ENCODE data around the gene ATG14. TPM values are rescaled to one million over a fixed set of nuclear protein-coding genes. Genes with fewer than 3 reads are reported as not detected.
A peak's percentile ranks its signal among the peaks of the same experiment; 100 is the strongest.
"Not testable (repeated sequence)": the region's sequence is repeated elsewhere in the genome, so short reads cannot be mapped to it uniquely, and the experiment has no call there.

The ATG14 gene
- total RNA-seq, 5 donors from 2014 or later (not counting 1 experiment from before 2014, with no cell fraction given), result 13.2 to 18.1 (median 17.3) TPM

GRCh38 chr14:55383056-55383466 lies 28.6 kb downstream of the ATG14 start:
- peaks cover 0 to 48% of the 10 kb centered on the region in 2 donors for H3K36me3 ChIP-seq (ENCODE audit: control insufficient read depth in 2 of 2, extremely low read depth in 1 of 2, insufficient read depth in 1 of 2, low read length in 1 of 2)
- ATAC-seq (replicated peaks in 1 of 4); H3K9me3 ChIP-seq; DNase-seq; H3K27me3 Mint-ChIP-seq; H3K4me3 ChIP-seq (ENCODE audit: control insufficient read depth in 1 of 2, extremely low read depth in 1 of 2, low read length in 1 of 2); H3K4me3 Mint-ChIP-seq; H3K9me3 Mint-ChIP-seq; H3K27ac ChIP-seq (ENCODE audit: low read length); H3K4me1 ChIP-seq (ENCODE audit: control insufficient read depth in 1 of 2, extremely low read depth in 1 of 2, insufficient read depth in 2 of 2, low read length in 2 of 2); H3K27me3 ChIP-seq (replicated peaks in 1 of 2; ENCODE audit: control insufficient read depth in 2 of 2, extremely low read depth in 1 of 2, insufficient read depth in 2 of 2, low read length in 1 of 2); CTCF ChIA-PET; H3K27ac Mint-ChIP-seq: not testable (repeated sequence)
- POLR2A ChIA-PET, result interaction anchor here in 1 of 2 donors (0.6 kb wide), 1 partner anchor 282 kb away, joined by 3 read pairs; no protein-coding TSS in a partner anchor
- peaks cover 14 to 26% (median 17%) of the 10 kb centered on the region in 3 donors for H3K4me1 Mint-ChIP-seq
- WGBS (ENCODE audit: insufficient coverage), result 91% methylated on average over 4 of the region's 10 CpGs
- peaks cover 58% of the 10 kb centered on the region for H3K36me3 Mint-ChIP-seq

- H3K36me3 Mint-ChIP-seq, result peaks cover 60% of the 10 kb centered on the region
Measured at GRCh38 chr14:55382483-55382882, 29.1 kb downstream of the ATG14 start.

GRCh38 chr14:55381561-55381960 lies 30.1 kb downstream of the ATG14 start:
- Mint-ChIP-seq H3K4me3 (no peak overlapping the region), H3K9me3 (no peaks in the 10 kb centered on the region), H3K27ac (no peak overlapping the region), H3K27me3 (no peaks in the 10 kb centered on the region), H3K36me3 (peaks cover 62% of the 10 kb centered on the region), H3K4me1 (peaks cover 8 to 14% (median 8%) of the 10 kb centered on the region in 3 donors)
- Histone ChIP-seq H3K36me3 (ENCODE audit: control insufficient read depth in 2 of 2, extremely low read depth in 1 of 2, insufficient read depth in 1 of 2, low read length in 1 of 2) (peaks cover 2 to 52% of the 10 kb centered on the region in 2 donors), H3K4me3 (ENCODE audit: control insufficient read depth in 1 of 2, extremely low read depth in 1 of 2, low read length in 1 of 2) (no peak overlapping the region), H3K27ac (ENCODE audit: low read length) (no peak overlapping the region), H3K27me3 (replicated peaks in 1 of 2; ENCODE audit: control insufficient read depth in 2 of 2, extremely low read depth in 1 of 2, insufficient read depth in 2 of 2, low read length in 1 of 2) (no peaks in the 10 kb centered on the region), H3K9me3 (no peaks in the 10 kb centered on the region), H3K4me1 (ENCODE audit: control insufficient read depth in 1 of 2, extremely low read depth in 1 of 2, insufficient read depth in 2 of 2, low read length in 2 of 2) (peaks cover 3% of the 10 kb centered on the region in 2 experiments)
- POLR2A ChIA-PET, result interaction anchor here in 1 of 2 donors (0.5 to 0.6 kb wide), 2 partner anchors 178 to 221 kb away, joined by 3 to 7 read pairs; no protein-coding TSS in a partner anchor
- CTCF ChIA-PET, result interaction anchor here in 1 of 2 donors (0.5 kb wide), 1 partner anchor 245 kb away, joined by 3 read pairs; no protein-coding TSS in a partner anchor
- ATAC-seq (replicated peaks in 1 of 4), result no peak
- no peak for DNase-seq
- WGBS (ENCODE audit: insufficient coverage), result no CpG with 5 or more reads among the region's 2 CpGs

More at GRCh38 chr14:55382483-55382882, 29.1 kb downstream of the ATG14 start:
- CTCF ChIA-PET, result interaction anchor here in 1 of 2 donors (0.6 kb wide), 1 partner anchor 352 kb away, joined by 3 read pairs; no protein-coding TSS in a partner anchor
- H3K27ac ChIP-seq (ENCODE audit: low read length), result no peak overlapping the region
- DNase-seq, result no peak
- no peak overlapping the region for H3K4me3 ChIP-seq (ENCODE audit: control insufficient read depth in 1 of 2, extremely low read depth in 1 of 2, low read length in 1 of 2)
- no peaks in the 10 kb centered on the region for H3K27me3 ChIP-seq (replicated peaks in 1 of 2; ENCODE audit: control insufficient read depth in 2 of 2, extremely low read depth in 1 of 2, insufficient read depth in 2 of 2, low read length in 1 of 2)
- no peak for ATAC-seq (replicated peaks in 1 of 4)
- 77% methylated on average over 2 of the region's 4 CpGs for WGBS (ENCODE audit: insufficient coverage)
- Mint-ChIP-seq H3K4me3 (no peak overlapping the region), H3K27ac (no peak overlapping the region), H3K9me3 (no peaks in the 10 kb centered on the region), H3K4me1 (peaks cover 14 to 23% (median 15%) of the 10 kb centered on the region in 3 donors), H3K27me3 (no peaks in the 10 kb centered on the region)
- H3K9me3 ChIP-seq, result no peaks in the 10 kb centered on the region
- POLR2A ChIA-PET, result no interaction called here
- H3K36me3 ChIP-seq (ENCODE audit: control insufficient read depth in 2 of 2, extremely low read depth in 1 of 2, insufficient read depth in 1 of 2, low read length in 1 of 2), result peaks cover 0 to 48% of the 10 kb centered on the region in 2 donors
- H3K4me1 ChIP-seq (ENCODE audit: control insufficient read depth in 1 of 2, extremely low read depth in 1 of 2, insufficient read depth in 2 of 2, low read length in 2 of 2), result peaks cover 3 to 4% of the 10 kb centered on the region in 2 experiments

- Mint-ChIP-seq H3K36me3 (peaks cover 64% of the 10 kb centered on the region), H3K9me3 (no peaks in the 10 kb centered on the region), H3K4me3 (no peak overlapping the region), H3K27ac (no peak overlapping the region), H3K4me1 (peaks cover 3 to 14% (median 10%) of the 10 kb centered on the region in 3 donors), H3K27me3 (no peaks in the 10 kb centered on the region)
- peaks cover 7 to 56% of the 10 kb centered on the region in 2 donors for H3K36me3 ChIP-seq (ENCODE audit: control insufficient read depth in 2 of 2, extremely low read depth in 1 of 2, insufficient read depth in 1 of 2, low read length in 1 of 2)
- no peak overlapping the region for H3K27ac ChIP-seq (ENCODE audit: low read length)
- H3K4me1 ChIP-seq (ENCODE audit: control insufficient read depth in 1 of 2, extremely low read depth in 1 of 2, insufficient read depth in 2 of 2, low read length in 2 of 2), result peaks cover 0 to 5% of the 10 kb centered on the region in 2 experiments
- ATAC-seq (replicated peaks in 1 of 4) (no peak), DNase-seq (no peak)
- 100% methylated on average over 2 of the region's 5 CpGs for WGBS (ENCODE audit: insufficient coverage)
- no peaks in the 10 kb centered on the region for H3K27me3 ChIP-seq (replicated peaks in 1 of 2; ENCODE audit: control insufficient read depth in 2 of 2, extremely low read depth in 1 of 2, insufficient read depth in 2 of 2, low read length in 1 of 2)
- no peaks in the 10 kb centered on the region for H3K9me3 ChIP-seq
- ChIA-PET CTCF (no interaction called here), POLR2A (interaction anchor here in 1 of 2 donors (0.5 to 0.6 kb wide), 2 partner anchors 178 to 220 kb away, joined by 3 to 7 read pairs; no protein-coding TSS in a partner anchor)
- no peak overlapping the region for H3K4me3 ChIP-seq (ENCODE audit: control insufficient read depth in 1 of 2, extremely low read depth in 1 of 2, low read length in 1 of 2)
Measured at GRCh38 chr14:55381040-55381439, 30.6 kb downstream of the ATG14 start.

GRCh38 chr14:55377236-55377635 lies 34.4 kb downstream of the ATG14 start:
- DNase-seq (no peak), ATAC-seq (replicated peaks in 1 of 4) (no peak)
- Histone ChIP-seq H3K27me3 (replicated peaks in 1 of 2; ENCODE audit: control insufficient read depth in 2 of 2, extremely low read depth in 1 of 2, insufficient read depth in 2 of 2, low read length in 1 of 2) (no peaks in the 10 kb centered on the region), H3K9me3 (no peaks in the 10 kb centered on the region), H3K4me3 (ENCODE audit: control insufficient read depth in 1 of 2, extremely low read depth in 1 of 2, low read length in 1 of 2) (no peak overlapping the region), H3K36me3 (ENCODE audit: control insufficient read depth in 2 of 2, extremely low read depth in 1 of 2, insufficient read depth in 1 of 2, low read length in 1 of 2) (peaks cover 8 to 39% of the 10 kb centered on the region in 2 donors), H3K4me1 (ENCODE audit: control insufficient read depth in 1 of 2, extremely low read depth in 1 of 2, insufficient read depth in 2 of 2, low read length in 2 of 2) (peaks cover 14 to 19% of the 10 kb centered on the region in 2 experiments), H3K27ac (ENCODE audit: low read length) (no peak overlapping the region)
- Mint-ChIP-seq H3K36me3 (peaks cover 54% of the 10 kb centered on the region), H3K4me3 (no peak overlapping the region), H3K27ac (peak overlapping the region in 1 of 2 donors; percentile 25), H3K4me1 (peaks cover 31 to 41% (median 31%) of the 10 kb centered on the region in 3 donors), H3K27me3 (no peaks in the 10 kb centered on the region), H3K9me3 (no peaks in the 10 kb centered on the region)
- POLR2A ChIA-PET, result no interaction called here
- CTCF ChIA-PET, result no interaction called here
- WGBS (ENCODE audit: insufficient coverage), result 100% methylated on average over 2 of the region's 5 CpGs

- H3K27ac ChIP-seq (ENCODE audit: low read length), result peak overlapping the region; percentile 80
- POLR2A ChIA-PET, result interaction anchor here in 1 of 2 donors (0.5 to 1.0 kb wide), 7 partner anchors 27 to 169 kb away, joined by 3 to 8 read pairs (median 3); no protein-coding TSS in a partner anchor
- DNase-seq (no peak), ATAC-seq (replicated peaks in 1 of 4) (peak in 2 of 4 experiments; percentile 17 to 24)
- Mint-ChIP-seq H3K27me3 (no peaks in the 10 kb centered on the region), H3K27ac (peak overlapping the region; percentile 90 to 95), H3K36me3 (peaks cover 46% of the 10 kb centered on the region), H3K9me3 (no peaks in the 10 kb centered on the region), H3K4me3 (peak overlapping the region; percentile 0 to 49 (median 35)), H3K4me1 (peaks cover 31 to 46% (median 36%) of the 10 kb centered on the region in 3 donors)
- 63% methylated on average over 1 of the region's 4 CpGs for WGBS (ENCODE audit: insufficient coverage)
- CTCF ChIA-PET, result interaction anchor here (0.5 to 2.8 kb wide), 12 partner anchors 18 to 409 kb away, joined by 3 to 15 read pairs (median 4); no protein-coding TSS in a partner anchor
- H3K9me3 ChIP-seq, result no peaks in the 10 kb centered on the region
- H3K4me1 ChIP-seq (ENCODE audit: control insufficient read depth in 1 of 2, extremely low read depth in 1 of 2, insufficient read depth in 2 of 2, low read length in 2 of 2), result peaks cover 14 to 19% of the 10 kb centered on the region in 2 experiments
- H3K27me3 ChIP-seq (replicated peaks in 1 of 2; ENCODE audit: control insufficient read depth in 2 of 2, extremely low read depth in 1 of 2, insufficient read depth in 2 of 2, low read length in 1 of 2), result no peaks in the 10 kb centered on the region
- peaks cover 8 to 29% of the 10 kb centered on the region in 2 donors for H3K36me3 ChIP-seq (ENCODE audit: control insufficient read depth in 2 of 2, extremely low read depth in 1 of 2, insufficient read depth in 1 of 2, low read length in 1 of 2)
- H3K4me3 ChIP-seq (ENCODE audit: control insufficient read depth in 1 of 2, extremely low read depth in 1 of 2, low read length in 1 of 2), result no peak overlapping the region
Measured at GRCh38 chr14:55374771-55375170, 36.9 kb downstream of the ATG14 start.

Data from T-cell (primary cell).